Fibroblast of gingiva (primary cell): ENCODE measurements around the gene LIN52.
"Not testable (repeated sequence)": the region's sequence is repeated elsewhere in the genome, so short reads cannot be mapped to it uniquely, and the experiment has no call there.

ENCODE experiments used
- DNase-seq: peaks from one replicate; pipeline ENCODE4 v3.0.0-alpha.2; 2011; ENCODE audit warnings: low read depth

LIN52 gene

GRCh38 chr14:74109369-74109768 is 24.6 kb downstream of the LIN52 start:
- DNase-seq: peak; percentile 42

DNA sequence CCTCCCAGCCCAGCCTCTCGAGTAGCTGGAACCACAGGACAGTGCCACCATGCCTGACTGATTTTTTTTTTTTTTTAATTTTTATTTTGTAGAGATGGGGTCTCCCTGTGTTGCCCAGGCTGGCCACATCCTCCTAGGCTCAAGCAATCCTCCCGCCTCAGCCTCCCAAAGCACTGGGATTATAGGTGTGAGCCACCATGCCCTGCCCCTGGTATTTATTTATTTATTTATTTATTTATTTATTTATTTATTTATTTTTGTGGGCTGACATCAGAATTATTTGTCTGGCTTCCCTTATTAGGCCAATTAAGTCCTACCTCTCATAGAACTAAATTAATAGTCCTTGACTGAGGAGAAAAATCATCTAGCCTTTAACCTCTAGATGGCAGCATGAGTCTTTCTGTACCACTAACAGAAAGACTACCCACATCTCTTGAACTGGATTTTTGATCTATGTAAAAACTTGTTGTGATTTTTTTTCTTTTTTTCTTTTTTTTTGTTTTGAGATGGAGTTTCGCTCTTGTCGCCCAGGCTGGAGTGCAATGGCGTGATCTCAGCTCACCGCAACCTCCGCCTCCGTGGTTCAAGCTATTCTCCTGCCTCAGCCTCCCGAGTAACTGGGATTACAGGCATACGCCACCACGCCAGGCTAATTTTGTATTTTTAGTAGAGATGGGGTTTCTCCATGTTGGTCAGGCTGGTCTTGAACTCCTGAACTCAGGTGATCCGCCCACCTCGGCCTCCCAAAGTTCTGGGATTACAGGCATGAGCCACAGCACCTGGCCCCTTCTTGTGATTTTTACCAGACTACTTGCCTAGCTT is 26.9 kb downstream of the LIN52 start:
- DNase-seq: peak; percentile 55

- not testable (repeated sequence) for DNase-seq
Measured at GRCh38 chr14:74125487-74125886, 40.7 kb downstream of the LIN52 start.

GRCh38 chr14:74126315-74127013 is 41.7 kb downstream of the LIN52 start:
- DNase-seq: no peak

- DNase-seq: no peak
Measured at GRCh38 chr14:74127634-74128033, 42.9 kb downstream of the LIN52 start.

DNA sequence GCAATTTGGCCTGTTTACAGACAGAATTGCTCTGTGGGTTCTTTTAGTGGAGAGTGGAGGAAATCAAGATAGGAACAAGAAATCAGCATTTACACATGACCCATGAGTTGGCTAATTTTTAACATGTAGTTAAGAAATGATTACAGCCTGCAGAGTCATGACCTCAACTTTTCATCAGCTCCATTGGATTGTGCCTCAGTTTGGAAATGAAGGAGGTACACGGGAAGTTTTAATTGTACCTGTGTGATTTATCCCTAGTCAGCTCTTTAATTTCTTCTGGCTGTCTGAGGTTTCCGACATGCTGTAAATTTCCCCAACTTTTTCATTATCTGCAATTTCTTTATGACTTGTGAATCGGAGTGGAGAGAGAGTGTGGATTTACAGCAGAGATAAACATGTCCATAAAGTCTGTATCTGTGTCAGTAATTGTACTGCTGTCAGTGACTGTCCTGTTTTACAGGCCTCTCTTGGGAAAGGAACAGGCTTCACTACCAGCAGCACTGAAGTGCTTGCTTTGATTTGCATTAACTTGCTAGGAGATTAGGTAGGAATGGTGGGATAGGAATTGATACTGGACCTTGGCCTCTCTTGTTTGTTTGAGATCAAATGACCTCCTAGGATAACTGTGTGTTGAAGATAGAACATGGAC is 49.2 kb downstream of the LIN52 start:
- DNase-seq: no peak

DNA sequence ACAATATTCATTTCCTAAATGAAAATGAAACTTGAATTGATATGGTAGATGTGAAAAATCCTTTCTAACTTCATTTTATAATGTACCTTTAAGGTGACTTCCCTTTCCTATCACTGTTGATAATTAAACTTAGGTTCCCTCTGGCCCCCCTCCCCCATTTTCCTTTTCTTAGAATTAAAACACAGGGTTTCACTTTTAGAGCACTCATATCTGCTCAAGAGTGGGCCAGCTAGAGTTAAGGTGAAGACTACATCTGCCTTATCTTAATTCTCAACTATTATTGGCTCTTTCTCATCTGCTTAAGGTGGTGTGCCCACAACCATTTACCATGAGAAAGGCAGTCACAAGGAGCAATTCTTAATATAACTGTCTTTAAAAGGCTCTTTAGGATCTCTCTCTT is 49.7 kb downstream of the LIN52 start:
- DNase-seq: no peak

DNA sequence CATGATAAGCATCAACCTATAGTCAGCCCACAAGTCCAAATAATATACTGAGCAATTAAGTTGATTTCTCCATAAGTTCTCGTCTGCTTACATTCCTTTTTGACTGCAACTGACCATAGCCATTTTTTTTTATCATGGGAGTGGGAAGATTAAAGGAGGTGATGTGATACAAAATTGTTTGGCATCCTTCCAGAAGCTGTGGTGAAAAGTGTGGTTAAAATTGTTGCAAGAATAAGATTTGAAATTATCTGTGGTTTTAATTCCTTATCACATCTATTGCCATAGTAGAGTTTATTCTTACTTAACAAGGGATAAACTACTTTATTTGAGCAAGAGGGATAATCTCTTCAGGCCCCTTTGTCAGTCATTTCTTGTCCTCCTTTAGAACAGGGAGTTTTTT is 50.7 kb downstream of the LIN52 start:
- DNase-seq: no peak

- peak; percentile 14 for DNase-seq
Measured at GRCh38 chr14:74140374-74140850, 55.7 kb downstream of the LIN52 start.

GRCh38 chr14:74141703-74142102 is 56.9 kb downstream of the LIN52 start:
- peak; percentile 49 for DNase-seq

GRCh38 chr14:74142523-74142922 is 57.8 kb downstream of the LIN52 start:
- DNase-seq: no peak

DNA sequence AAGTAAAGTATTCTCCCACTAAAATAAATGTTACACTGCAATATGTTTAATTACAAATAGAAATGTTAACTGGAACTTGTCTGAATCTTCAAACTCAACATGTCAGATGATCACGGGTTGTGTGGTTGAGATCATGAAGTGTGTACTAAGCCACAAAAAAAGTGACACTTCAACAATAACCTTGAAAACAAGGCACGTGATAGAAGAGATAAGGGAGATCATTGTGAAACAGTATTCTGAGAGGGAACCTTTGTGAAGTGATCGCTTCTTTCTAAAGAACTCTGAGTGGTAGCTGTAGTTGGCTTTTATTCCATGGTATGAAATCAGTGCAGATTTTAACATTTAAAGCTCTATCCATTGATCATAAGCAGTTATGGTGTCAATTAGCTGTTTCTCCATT is 60.0 kb downstream of the LIN52 start:
- DNase-seq: no peak

GRCh38 chr14:74147571-74147970 is 62.8 kb downstream of the LIN52 start:
- no peak for DNase-seq

- no peak for DNase-seq
Measured at GRCh38 chr14:74148705-74149104, 63.9 kb downstream of the LIN52 start.

GRCh38 chr14:74155287-74155686 is 70.5 kb downstream of the LIN52 start:
- DNase-seq: no peak

DNA sequence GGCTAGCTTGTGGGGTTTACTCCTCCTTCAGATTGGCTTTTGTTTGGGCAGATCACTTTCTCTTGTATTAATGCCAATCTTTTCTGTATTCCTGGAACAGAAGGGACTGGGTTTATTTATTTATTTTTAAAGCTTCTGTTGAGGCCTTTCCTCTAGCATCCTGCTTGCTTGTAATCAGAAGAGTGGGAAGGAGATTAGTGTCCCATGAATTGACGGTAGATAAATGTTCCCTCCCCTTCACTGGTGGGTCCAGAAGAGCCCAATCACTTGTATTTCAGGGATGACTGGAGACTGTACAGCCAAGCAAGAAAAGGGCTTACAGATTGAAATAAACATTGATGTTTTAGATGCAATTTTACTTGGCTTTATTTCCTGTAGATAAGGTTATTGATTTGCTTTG is 71.0 kb downstream of the LIN52 start:
- DNase-seq: no peak

GRCh38 chr14:74160763-74161162 is 76.0 kb downstream of the LIN52 start:
- peak; percentile 43 for DNase-seq

DNA sequence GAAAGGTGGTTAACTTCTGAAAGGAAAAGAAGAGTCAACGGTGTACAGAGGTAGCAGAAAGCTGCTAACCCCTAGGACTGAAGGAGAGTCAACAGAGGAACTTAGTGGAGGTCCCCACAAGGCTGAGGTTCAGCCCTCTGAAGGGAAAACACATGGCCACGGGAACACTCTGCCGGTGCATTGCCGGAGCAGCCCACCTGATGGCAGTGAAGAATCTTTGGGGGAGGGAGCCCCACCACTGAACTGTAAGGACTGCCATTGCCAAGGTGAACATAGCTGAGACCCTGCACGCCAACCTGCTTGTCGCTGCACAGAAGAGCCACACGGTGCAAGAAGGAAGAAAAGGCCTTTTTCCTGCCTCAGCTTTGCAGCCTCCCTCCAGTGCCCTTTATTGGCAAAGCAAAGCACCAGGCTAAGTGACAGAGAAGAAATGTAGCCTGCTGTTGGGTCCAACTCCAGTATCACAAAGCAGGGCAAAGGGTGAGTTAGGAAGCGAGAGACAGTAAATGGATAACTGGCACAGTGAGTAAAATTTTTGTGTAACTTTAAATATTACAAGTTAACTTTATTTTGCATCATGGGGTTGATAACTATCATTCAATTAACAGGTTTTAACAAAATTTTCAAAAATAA is 76.9 kb downstream of the LIN52 start:
- DNase-seq: no peak

DNA sequence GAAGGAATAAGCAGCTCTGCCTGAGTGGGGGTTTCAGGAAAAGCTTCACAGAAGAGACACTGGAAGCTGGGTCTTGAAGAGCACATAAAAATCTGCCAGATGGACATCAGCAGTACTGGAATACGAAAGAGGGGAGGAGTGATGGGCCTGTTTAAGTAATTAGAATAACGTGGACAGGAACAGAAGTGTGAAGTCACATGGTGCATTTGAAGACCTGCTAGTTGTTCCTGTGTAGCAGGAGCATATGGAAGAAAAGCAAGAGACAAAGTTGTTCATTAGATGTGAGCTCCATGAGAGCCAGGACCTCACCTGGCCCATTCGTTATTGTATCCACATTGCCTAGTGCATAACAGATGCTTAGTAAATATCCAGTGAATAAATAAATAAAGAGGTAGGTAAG is 85.2 kb downstream of the LIN52 start:
- DNase-seq: no peak

- peak; percentile 3 for DNase-seq
Measured at GRCh38 chr14:74176400-74176793, 91.6 kb downstream of the LIN52 start.

DNA sequence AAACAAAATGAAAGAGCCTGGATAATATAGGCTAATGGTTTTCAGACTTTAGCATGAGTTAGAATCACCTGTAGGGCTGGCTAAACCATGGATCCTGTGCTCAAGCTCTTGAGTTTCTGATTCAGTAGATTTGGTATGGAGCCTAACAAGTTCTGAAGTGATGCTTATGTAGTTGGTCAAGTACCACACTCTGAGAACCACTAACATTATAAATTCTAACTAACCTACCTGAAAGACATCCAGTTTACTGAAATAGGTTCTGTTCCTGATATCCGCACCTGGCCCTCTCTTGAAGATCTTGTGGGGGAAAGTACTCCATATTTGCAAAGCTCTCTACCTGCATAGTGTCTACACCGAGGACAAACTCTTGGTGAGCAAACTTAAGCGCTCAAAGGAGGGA is 95.1 kb downstream of the LIN52 start:
- no peak for DNase-seq

DNA sequence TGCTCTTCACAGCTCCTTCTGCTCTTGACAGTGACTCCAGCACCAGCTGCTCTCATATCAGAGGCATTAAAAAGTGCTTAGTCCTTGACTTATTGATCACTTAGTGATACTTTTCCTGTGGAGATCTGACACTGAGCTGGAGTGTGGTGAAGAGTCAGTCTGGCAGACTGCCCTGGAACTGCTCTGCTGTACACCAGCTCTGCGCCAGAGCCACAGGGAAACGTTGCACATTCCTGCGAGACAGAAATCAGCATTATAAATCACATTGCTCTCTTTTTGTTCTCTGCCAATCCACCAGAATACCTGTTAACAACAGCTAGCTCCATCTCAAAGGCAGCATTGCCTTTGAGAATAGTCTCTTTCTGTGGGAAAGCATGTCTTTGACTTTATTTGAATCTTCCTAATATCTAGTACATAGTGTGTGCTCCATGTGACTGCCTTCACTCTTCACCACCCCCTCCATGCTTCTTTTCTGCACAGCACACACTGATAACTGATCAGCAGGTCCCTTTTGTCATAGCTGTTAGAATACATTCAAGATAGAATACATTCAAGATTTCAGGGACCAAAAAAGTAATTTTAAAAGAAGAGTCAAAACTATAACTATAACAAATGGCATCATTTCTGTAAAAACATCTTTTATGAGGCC is 106.3 kb downstream of the LIN52 start:
- no peak for DNase-seq
